Measurements from ENCODE around the gene DYNC1H1. TPM values are rescaled to one million over a fixed set of nuclear protein-coding genes. Genes with fewer than 3 reads are reported as not detected.

Gene DYNC1H1
- total and polyA plus RNA-seq, 2 of the 13 experiments (the other 11 are each of a cell fraction or from before 2014, with no cell fraction given), result 74.4 to 239 TPM

- TF ChIP-seq ZNF260 (CRISPR knock-in tag; IDR thresholded peaks at IDR 0.05; ENCODE audit: borderline replicate concordance, low read depth), result no peak
- TF ChIP-seq ZNF784 (CRISPR knock-in tag; IDR thresholded peaks at IDR 0.05; ENCODE audit: borderline replicate concordance), result no peak
- no peak for TF ChIP-seq HIVEP1 (CRISPR knock-in tag; IDR thresholded peaks at IDR 0.05)
- TF ChIP-seq MTF2 (CRISPR knock-in tag; IDR thresholded peaks at IDR 0.05; ENCODE audit: borderline replicate concordance), result no peak
- no peak for TF ChIP-seq GABPB1 (CRISPR knock-in tag; IDR thresholded peaks at IDR 0.05)
- no peak for TF ChIP-seq NFAT5 (CRISPR knock-in tag; IDR thresholded peaks at IDR 0.05)
Measured at GRCh38 chr14:101926620-101927019, 37.8 kb upstream of the DYNC1H1 start (continued).

GRCh38 chr14:101927859-101928258, 36.5 kb upstream of the DYNC1H1 start:
- no peak overlapping the region for H3K4me3 ChIP-seq (replicated peaks in 1 of 3; ENCODE audit: insufficient read depth in 1 of 3, low read depth in 2 of 3, low read length in 3 of 3)
- no peaks in the 10 kb centered on the region for H4K20me1 ChIP-seq (ENCODE audit: insufficient read depth, low read length)
- H3K4me2 ChIP-seq (ENCODE audit: low read depth, low read length), result no peak overlapping the region
- H3K36me3 ChIP-seq (replicated peaks in 1 of 2; ENCODE audit: control insufficient read depth in 1 of 2, insufficient read depth in 2 of 2, low read length in 2 of 2), result peaks cover 0 to 3% of the 10 kb centered on the region in 2 experiments; a peak in 2 of 5 replicates
- CTCF ChIA-PET (ENCODE audit: low intra/inter-chr PET ratio, low total read pairs), result no interaction called here
- intact Hi-C loops (cut with micrococcal nuclease; ENCODE audit: unreplicated experiment), result no loop called here
- no TSS peak for BruUV-seq (replicated peaks)
- POLR2A ChIA-PET, result no interaction called here
- H3K27me3 ChIP-seq (ENCODE audit: control insufficient read depth in 1 of 2, insufficient read depth in 2 of 2, low read length in 2 of 2), result no peaks in the 10 kb centered on the region
- in situ Hi-C loops (cut with HindIII; ENCODE audit: extremely low pct_ligation_motif_present, low pct_unique_long_range_greater_than_20kb), result no loop called here
- no peaks in the 10 kb centered on the region for H3K9me3 ChIP-seq (ENCODE audit: low read length)
- ATAC-seq (no peak), FAIRE-seq (no peak), DNase-seq (ENCODE audit: low spot score) (no peak)
- TF ChIP-seq KLF15 (CRISPR knock-in tag; IDR thresholded peaks at IDR 0.05; ENCODE audit: borderline replicate concordance) (no peak), ZNF629 (CRISPR knock-in tag; conservative IDR thresholded peaks at IDR 0.05) (no peak), ZNF770 (CRISPR knock-in tag; IDR thresholded peaks at IDR 0.05) (no peak), MATR3 (CRISPR knock-in tag; IDR thresholded peaks at IDR 0.05) (no peak), ZNF207 (IDR thresholded peaks at IDR 0.05; ENCODE audit: borderline replicate concordance) (no peak), ZNF816 (CRISPR knock-in tag; IDR thresholded peaks at IDR 0.05; ENCODE audit: borderline replicate concordance) (no peak), ELF3 (CRISPR knock-in tag; IDR thresholded peaks at IDR 0.05) (no peak), RAD51 (IDR thresholded peaks at IDR 0.05; ENCODE audit: borderline replicate concordance) (no peak), CENPT (CRISPR knock-in tag; IDR thresholded peaks at IDR 0.05; ENCODE audit: low read depth) (no peak), ZNF350 (CRISPR knock-in tag; IDR thresholded peaks at IDR 0.05; ENCODE audit: borderline replicate concordance, low read depth) (no peak), POLR2A (IDR thresholded peaks at IDR 0.05; ENCODE audit: insufficient read depth in 1 of 2, low read depth in 2 of 2, low read length in 2 of 2) (no peak), ZNF549 (CRISPR knock-in tag; IDR thresholded peaks at IDR 0.05) (no peak)
- H3K9ac ChIP-seq (ENCODE audit: insufficient read depth, low read depth, low read length), result no peak overlapping the region
- H2AFZ ChIP-seq (ENCODE audit: low read length), result no peak overlapping the region
- H3K79me2 ChIP-seq (ENCODE audit: insufficient read depth, low read length), result no peaks in the 10 kb centered on the region
- H3K4me1 ChIP-seq (ENCODE audit: insufficient read depth, low read length), result peaks cover 6% of the 10 kb centered on the region
- 87% methylated on average over 10 of the region's 10 CpGs for WGBS (ENCODE audit: low lambda C conversion rate)
- no peak overlapping the region for H3K27ac ChIP-seq (ENCODE audit: extremely low read length, insufficient read depth, low read length)
